Measurements from ENCODE around the gene AKT1S1. TPM values are rescaled to one million over a fixed set of nuclear protein-coding genes. Genes with fewer than 3 reads are reported as not detected.

The AKT1S1 gene
- total and polyA plus RNA-seq, 2 of the 13 experiments (the other 11 are each of a cell fraction or from before 2014, with no cell fraction given): 13.5 to 27.8 TPM

DNA sequence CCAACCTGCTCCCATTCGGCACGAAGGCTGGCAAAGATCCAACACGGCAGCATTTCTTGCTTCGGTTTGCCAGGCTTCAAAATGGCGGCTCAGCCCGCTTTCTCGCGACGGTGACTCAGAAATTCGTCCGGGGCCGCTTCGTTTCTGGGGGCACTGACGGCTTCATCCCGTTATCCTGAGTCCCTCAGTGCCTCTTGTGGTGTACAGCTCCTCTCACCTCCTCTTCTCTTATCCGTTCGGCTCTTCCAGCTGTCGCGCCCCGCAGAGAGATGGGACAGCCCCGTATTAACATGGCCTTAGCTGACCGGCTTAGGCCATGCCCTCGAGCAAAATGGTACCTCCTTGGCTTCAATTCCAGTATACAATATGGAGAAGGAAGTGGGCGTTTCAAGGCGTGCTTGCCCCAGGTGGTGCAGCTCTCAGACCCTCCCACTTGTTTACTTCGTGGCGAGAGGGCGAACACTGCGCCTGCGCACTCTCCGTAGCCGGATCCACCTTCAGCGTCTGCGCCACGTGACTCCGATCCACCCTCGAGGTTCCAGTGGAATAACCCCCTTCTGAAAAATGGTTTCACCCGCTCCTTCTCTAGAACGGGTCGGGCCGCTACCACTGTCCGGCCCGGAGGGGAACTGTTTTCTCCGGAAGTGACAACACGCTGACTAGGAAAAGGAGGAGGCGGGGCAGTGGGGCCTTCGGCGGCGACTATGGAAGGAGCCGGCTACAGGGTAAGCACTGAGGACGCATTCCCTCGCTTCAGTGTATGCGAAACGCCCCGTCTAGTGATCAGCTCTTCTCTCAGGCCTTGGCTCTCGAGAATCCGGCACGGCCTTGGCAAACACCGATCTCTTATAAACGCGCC lies at the start of gene AKT1S1, which contains the start of gene TBC1D17 (continued):
- TF ChIP-seq ATF7 (IDR thresholded peaks at IDR 0.05) (peak; percentile 83), ATF7 (CRISPR knock-in tag; IDR thresholded peaks at IDR 0.05) (no peak), MTA3 (CRISPR knock-in tag; IDR thresholded peaks at IDR 0.05) (no peak), BRD4 (CRISPR knock-in tag; IDR thresholded peaks at IDR 0.05) (0 out of 2 replicates have a peak, but pooled peaks have one; percentile 47), ARNT2 (CRISPR knock-in tag; IDR thresholded peaks at IDR 0.05; ENCODE audit: low read depth) (peak; percentile 73), GATAD2A (CRISPR knock-in tag; IDR thresholded peaks at IDR 0.05) (no peak), ZBTB40 (IDR thresholded peaks at IDR 0.05) (no peak; the same call in 1 of the 2 replicates), ZBTB40 (CRISPR knock-in tag; IDR thresholded peaks at IDR 0.05) (peak; percentile 63; the same call in 1 of the 2 replicates), EHMT2 (IDR thresholded peaks at IDR 0.05; ENCODE audit: borderline replicate concordance, low read depth, low read length) (no peak), HNF1B (CRISPR knock-in tag; IDR thresholded peaks at IDR 0.05) (peak; percentile 55), ZBTB7B (CRISPR knock-in tag; IDR thresholded peaks at IDR 0.05) (peak; percentile 24; the same call in 1 of the 2 replicates), ZNF841 (CRISPR knock-in tag; IDR thresholded peaks at IDR 0.05; ENCODE audit: borderline replicate concordance) (no peak), HOXA3 (CRISPR knock-in tag; IDR thresholded peaks at IDR 0.05) (peak; percentile 100), RARG (CRISPR knock-in tag; IDR thresholded peaks at IDR 0.05; ENCODE audit: low read depth) (no peak)
- TF ChIP-seq, protein P1, sequence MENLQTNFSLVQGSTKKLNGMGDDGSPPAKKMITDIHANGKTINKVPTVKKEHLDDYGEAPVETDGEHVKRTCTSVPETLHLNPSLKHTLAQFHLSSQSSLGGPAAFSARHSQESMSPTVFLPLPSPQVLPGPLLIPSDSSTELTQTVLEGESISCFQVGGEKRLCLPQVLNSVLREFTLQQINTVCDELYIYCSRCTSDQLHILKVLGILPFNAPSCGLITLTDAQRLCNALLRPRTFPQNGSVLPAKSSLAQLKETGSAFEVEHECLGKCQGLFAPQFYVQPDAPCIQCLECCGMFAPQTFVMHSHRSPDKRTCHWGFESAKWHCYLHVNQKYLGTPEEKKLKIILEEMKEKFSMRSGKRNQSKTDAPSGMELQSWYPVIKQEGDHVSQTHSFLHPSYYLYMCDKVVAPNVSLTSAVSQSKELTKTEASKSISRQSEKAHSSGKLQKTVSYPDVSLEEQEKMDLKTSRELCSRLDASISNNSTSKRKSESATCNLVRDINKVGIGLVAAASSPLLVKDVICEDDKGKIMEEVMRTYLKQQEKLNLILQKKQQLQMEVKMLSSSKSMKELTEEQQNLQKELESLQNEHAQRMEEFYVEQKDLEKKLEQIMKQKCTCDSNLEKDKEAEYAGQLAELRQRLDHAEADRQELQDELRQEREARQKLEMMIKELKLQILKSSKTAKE (CRISPR knock-in tag; IDR thresholded peaks at IDR 0.05; ENCODE audit: borderline replicate concordance): no peak
